ENCODE results near the gene MCEMP1. TPM values are rescaled to one million over a fixed set of nuclear protein-coding genes. Genes with fewer than 3 reads are reported as not detected.

Gene MCEMP1
- total and polyA plus RNA-seq, 2 donors from 2014 or later, result 0.28 to 0.38 TPM

DNA sequence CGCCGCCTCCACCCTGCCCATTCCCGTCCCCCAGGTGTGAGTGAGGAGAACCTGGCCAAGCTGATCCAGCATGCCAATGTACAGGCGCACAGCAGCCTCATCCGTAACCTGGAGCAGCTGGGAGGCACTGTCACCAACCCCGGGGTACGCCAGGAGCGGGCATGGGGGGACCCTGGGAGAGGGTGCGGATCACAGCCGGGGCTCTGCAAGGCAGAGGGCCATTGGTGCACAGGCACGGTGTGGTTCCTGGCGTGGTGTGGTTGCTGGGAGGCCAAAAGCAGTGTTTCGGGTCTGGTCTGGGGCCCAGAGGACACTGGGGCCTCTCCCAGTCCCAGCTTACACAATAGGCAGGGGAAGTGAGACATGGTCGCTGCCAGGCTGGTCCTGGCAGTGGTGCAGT lies 31.7 kb upstream of the MCEMP1 start:
- DNase-seq (no peak), FAIRE-seq (no peak)
- H3K27ac ChIP-seq (ENCODE audit: low read depth in 2 of 2, low read length in 2 of 2), result no peak overlapping the region
- no peaks in the 10 kb centered on the region for H3K9me3 ChIP-seq (ENCODE audit: control insufficient read depth in 2 of 3, insufficient read depth in 1 of 3, low read length in 3 of 3)
- no peak overlapping the region for H3K9ac ChIP-seq (ENCODE audit: low read length in 3 of 3)
- intact Hi-C loops (cut with DNase I), result no loop called here
- H3K27me3 ChIP-seq (ENCODE audit: control insufficient read depth, insufficient read depth, low read length), result no peaks in the 10 kb centered on the region
- no peak overlapping the region for H3K4me3 ChIP-seq (ENCODE audit: low read length in 3 of 3)
- H3K4me1 ChIP-seq (ENCODE audit: control insufficient read depth in 2 of 3, insufficient read depth in 2 of 3, low read depth in 1 of 3, low read length in 3 of 3), result peaks cover 0 to 2% (median 0%) of the 10 kb centered on the region in 3 donors
- TF ChIP-seq, protein P1, sequence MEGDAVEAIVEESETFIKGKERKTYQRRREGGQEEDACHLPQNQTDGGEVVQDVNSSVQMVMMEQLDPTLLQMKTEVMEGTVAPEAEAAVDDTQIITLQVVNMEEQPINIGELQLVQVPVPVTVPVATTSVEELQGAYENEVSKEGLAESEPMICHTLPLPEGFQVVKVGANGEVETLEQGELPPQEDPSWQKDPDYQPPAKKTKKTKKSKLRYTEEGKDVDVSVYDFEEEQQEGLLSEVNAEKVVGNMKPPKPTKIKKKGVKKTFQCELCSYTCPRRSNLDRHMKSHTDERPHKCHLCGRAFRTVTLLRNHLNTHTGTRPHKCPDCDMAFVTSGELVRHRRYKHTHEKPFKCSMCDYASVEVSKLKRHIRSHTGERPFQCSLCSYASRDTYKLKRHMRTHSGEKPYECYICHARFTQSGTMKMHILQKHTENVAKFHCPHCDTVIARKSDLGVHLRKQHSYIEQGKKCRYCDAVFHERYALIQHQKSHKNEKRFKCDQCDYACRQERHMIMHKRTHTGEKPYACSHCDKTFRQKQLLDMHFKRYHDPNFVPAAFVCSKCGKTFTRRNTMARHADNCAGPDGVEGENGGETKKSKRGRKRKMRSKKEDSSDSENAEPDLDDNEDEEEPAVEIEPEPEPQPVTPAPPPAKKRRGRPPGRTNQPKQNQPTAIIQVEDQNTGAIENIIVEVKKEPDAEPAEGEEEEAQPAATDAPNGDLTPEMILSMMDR (IDR thresholded peaks at IDR 0.05; ENCODE audit: borderline replicate concordance, extremely low read depth, insufficient read depth), result no peak
- H3K36me3 ChIP-seq (ENCODE audit: control insufficient read depth in 2 of 3, insufficient read depth in 3 of 3, low read length in 3 of 3), result peaks cover 0 to 4% (median 0%) of the 10 kb centered on the region in 3 donors

DNA sequence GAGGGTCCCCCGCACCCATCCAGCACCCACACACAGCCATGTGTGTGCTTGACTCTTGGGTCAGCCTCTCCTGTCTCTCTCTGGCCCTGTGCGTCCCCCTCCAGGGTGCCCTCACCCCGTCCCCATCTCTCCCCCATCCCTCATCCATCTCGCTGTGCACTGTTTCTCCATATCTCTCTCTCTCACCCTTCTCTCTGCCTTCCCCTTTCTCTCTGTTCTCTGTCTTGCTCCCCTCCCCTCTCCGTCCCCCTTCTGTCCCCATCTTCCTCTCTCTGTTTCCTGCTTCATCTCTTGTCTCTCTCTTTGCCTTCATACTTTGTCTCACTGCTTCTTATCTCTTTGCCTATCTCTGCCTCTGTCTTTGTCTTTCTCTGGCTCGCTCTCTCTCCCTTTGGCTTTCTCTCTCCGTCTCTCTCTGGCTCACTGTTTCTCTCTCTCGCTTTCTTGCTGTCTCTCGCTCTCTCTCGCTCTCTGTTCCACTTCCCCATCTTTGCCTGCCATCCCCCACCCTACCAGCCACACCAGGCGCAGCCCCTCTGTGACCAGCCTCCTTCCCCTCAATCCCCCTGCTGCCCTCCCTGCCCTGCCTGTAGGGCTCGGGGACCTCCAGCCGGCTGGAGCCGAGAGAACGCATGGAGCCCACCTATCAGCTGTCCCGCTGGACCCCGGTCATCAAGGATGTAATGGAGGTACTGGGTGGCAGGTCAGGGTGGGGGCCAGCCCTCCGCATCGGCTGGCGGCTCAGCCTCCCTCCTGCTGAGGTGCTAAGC lies 31.0 kb upstream of the MCEMP1 start:
- no peaks in the 10 kb centered on the region for H3K36me3 ChIP-seq (ENCODE audit: control insufficient read depth in 2 of 3, insufficient read depth in 3 of 3, low read length in 3 of 3)
- TF ChIP-seq, protein P1 (IDR thresholded peaks at IDR 0.05; ENCODE audit: borderline replicate concordance, extremely low read depth, insufficient read depth), result no peak
- H3K27me3 ChIP-seq (ENCODE audit: control insufficient read depth, insufficient read depth, low read length), result no peaks in the 10 kb centered on the region
- DNase-seq (no peak), FAIRE-seq (no peak)
- no peaks in the 10 kb centered on the region for H3K4me1 ChIP-seq (ENCODE audit: control insufficient read depth in 2 of 3, insufficient read depth in 2 of 3, low read depth in 1 of 3, low read length in 3 of 3)
- H3K4me3 ChIP-seq (ENCODE audit: low read length in 3 of 3), result no peak overlapping the region
- no peaks in the 10 kb centered on the region for H3K9me3 ChIP-seq (ENCODE audit: control insufficient read depth in 2 of 3, insufficient read depth in 1 of 3, low read length in 3 of 3)
- H3K27ac ChIP-seq (ENCODE audit: low read depth in 2 of 2, low read length in 2 of 2), result no peak overlapping the region
- intact Hi-C loops (cut with DNase I), result no loop called here
- H3K9ac ChIP-seq (ENCODE audit: low read length in 3 of 3), result no peak overlapping the region

DNA sequence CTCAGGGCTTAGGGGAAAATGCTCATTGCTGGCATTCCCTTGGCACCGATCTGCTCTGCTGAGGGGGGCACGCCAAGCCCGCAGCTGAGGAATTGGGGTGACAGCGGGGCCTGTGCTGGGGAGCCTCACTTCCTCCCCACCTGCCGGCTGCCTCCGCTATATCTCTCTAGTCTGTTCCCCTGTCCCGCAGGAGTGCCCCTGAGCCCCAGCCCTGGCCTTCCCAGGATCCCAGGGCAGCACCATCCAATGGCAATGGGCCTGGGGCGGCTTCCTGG lies 30.5 kb upstream of the MCEMP1 start:
- Histone ChIP-seq H3K4me1 (ENCODE audit: control insufficient read depth in 2 of 3, insufficient read depth in 2 of 3, low read depth in 1 of 3, low read length in 3 of 3) (no peaks in the 10 kb centered on the region), H3K4me3 (ENCODE audit: low read length in 3 of 3) (no peak overlapping the region), H3K36me3 (ENCODE audit: control insufficient read depth in 2 of 3, insufficient read depth in 3 of 3, low read length in 3 of 3) (no peaks in the 10 kb centered on the region), H3K27me3 (ENCODE audit: control insufficient read depth, insufficient read depth, low read length) (no peaks in the 10 kb centered on the region), H3K27ac (ENCODE audit: low read depth in 2 of 2, low read length in 2 of 2) (no peak overlapping the region), H3K9ac (ENCODE audit: low read length in 3 of 3) (no peak overlapping the region), H3K9me3 (ENCODE audit: control insufficient read depth in 2 of 3, insufficient read depth in 1 of 3, low read length in 3 of 3) (no peaks in the 10 kb centered on the region)
- FAIRE-seq, result no peak
- DNase-seq, result no peak
- TF ChIP-seq, protein P1 (IDR thresholded peaks at IDR 0.05; ENCODE audit: borderline replicate concordance, extremely low read depth, insufficient read depth), result no peak
- intact Hi-C loops (cut with DNase I), result no loop called here

DNA sequence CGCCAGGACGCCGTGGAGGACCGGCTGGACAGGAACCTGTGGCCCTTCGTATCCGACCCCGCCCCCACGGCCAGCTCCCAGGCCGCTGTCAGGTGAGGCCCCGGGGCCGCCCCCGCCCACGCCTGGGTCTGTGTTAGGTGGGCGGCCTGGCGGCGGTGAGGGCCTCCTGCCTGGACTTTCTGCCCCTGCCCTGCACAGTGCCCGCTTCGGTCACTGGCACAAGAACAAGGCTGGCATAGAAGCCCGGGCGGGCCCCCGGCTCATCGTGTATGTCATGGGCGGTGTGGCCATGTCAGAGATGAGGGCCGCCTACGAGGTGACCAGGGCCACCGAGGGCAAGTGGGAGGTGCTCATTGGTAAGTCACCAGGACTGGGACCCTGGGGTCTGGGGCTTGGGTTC lies 29.7 kb upstream of the MCEMP1 start:
- Histone ChIP-seq H3K4me1 (ENCODE audit: control insufficient read depth in 2 of 3, insufficient read depth in 2 of 3, low read depth in 1 of 3, low read length in 3 of 3) (peaks cover 0 to under 1% (median 0%) of the 10 kb centered on the region in 3 donors), H3K4me3 (ENCODE audit: low read length in 3 of 3) (no peak overlapping the region), H3K36me3 (ENCODE audit: control insufficient read depth in 2 of 3, insufficient read depth in 3 of 3, low read length in 3 of 3) (no peaks in the 10 kb centered on the region), H3K27ac (ENCODE audit: low read depth in 2 of 2, low read length in 2 of 2) (no peak overlapping the region), H3K9me3 (ENCODE audit: control insufficient read depth in 2 of 3, insufficient read depth in 1 of 3, low read length in 3 of 3) (no peaks in the 10 kb centered on the region), H3K27me3 (ENCODE audit: control insufficient read depth, insufficient read depth, low read length) (no peaks in the 10 kb centered on the region), H3K9ac (ENCODE audit: low read length in 3 of 3) (no peak overlapping the region)
- TF ChIP-seq, protein P1 (IDR thresholded peaks at IDR 0.05; ENCODE audit: borderline replicate concordance, extremely low read depth, insufficient read depth), result no peak
- no peak for FAIRE-seq
- intact Hi-C loops (cut with DNase I), result no loop called here
- no peak for DNase-seq
